ENCODE data around the gene TELO2.

TELO2 gene

DNA sequence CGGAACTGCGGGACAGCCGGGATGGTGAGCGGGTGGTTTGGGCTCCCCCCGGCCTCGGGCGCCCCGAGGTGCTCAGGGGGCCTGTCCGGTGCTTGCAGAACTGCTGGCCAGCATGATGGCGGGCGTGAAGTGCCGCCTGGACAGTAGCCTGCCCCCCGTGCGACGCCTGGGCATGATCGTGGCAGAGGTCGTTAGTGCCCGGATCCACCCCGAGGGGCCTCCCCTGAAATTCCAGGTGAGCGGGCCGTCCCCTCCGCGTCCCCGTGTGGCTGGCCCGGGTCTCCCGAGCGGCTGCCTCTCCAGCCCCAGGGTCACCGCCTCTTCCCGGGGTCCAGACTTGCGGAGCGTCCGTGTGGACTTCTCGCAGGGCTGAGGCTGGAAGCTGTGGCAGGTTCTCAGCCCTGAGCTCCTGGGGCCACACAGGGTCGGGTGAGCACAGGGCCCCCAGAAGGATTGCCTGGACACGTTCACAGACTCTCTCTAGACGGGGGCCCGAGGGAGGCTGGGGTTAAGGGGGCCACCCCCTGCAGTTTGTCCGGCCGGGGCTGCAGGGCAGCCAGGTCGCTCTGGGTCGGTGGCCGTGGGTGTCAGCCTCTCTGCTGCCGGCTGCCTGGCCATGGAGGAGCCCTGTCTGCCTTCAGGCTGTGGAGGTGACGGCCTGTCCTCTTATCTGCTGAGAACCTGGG is 7.4 kb downstream of the TELO2 start:
- no peak for DNase-seq

DNA sequence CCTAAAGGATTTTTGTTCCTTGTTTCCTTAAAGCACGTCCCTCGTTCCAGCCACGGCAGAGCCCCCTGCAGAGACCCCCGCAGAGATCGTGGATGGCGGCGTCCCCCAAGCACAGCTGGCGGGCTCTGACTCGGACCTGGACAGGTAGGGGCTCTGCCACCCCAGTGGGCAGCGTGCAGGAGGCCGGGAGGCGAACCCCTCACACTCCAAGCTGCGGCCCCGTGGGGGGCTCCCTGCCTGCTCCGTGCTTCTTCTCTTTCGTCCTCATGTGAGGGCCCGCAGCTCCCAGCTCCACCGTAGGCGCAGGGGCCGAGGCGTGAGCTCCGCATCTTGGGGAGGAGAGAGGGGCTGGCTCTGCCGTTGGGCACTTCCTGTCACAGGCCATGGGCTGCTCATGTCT is 8.5 kb downstream of the TELO2 start:
- DNase-seq = no peak

DNA sequence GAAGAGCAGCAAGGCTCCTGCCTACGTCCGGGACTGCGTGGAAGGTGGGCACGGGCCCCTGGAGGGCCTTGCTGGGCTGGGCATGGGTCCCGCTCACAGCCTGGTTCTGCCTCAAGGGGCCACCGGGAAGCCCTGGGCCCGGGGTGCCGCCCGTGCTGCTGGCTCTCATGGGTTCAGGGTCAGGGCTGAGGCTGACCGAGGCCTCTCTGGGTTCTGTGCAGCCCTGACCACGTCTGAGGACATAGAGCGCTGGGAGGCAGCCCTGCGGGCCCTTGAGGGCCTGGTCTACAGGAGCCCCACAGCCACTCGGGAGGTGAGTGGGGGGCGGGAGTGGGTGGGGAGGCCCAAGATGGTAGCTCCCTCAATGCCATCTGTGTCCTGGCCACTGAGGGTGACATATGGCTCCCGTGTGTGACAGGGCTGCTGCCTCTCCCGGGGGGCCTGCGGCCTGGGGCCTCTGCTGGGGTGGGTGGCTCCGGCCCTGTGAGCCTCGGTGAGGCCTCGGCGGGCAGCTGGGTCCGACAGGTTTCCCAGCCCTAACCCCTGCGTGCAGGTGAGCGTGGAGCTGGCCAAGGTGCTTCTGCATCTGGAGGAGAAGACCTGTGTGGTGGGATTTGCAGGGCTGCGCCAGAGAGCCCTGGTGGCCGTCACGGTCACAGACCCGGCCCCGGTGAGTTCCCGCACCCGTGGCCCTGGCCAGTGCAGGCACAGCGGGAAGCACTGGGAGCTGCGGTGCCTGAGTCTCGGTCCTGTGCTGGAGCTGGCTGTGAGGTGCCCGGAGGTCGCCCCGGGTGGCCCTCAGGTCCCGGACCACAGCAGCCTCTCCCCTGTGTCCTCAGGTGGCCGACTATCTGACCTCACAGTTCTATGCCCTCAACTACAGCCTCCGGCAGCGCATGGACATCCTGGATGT is 9.2 kb downstream of the TELO2 start:
- no peak for DNase-seq

DNA sequence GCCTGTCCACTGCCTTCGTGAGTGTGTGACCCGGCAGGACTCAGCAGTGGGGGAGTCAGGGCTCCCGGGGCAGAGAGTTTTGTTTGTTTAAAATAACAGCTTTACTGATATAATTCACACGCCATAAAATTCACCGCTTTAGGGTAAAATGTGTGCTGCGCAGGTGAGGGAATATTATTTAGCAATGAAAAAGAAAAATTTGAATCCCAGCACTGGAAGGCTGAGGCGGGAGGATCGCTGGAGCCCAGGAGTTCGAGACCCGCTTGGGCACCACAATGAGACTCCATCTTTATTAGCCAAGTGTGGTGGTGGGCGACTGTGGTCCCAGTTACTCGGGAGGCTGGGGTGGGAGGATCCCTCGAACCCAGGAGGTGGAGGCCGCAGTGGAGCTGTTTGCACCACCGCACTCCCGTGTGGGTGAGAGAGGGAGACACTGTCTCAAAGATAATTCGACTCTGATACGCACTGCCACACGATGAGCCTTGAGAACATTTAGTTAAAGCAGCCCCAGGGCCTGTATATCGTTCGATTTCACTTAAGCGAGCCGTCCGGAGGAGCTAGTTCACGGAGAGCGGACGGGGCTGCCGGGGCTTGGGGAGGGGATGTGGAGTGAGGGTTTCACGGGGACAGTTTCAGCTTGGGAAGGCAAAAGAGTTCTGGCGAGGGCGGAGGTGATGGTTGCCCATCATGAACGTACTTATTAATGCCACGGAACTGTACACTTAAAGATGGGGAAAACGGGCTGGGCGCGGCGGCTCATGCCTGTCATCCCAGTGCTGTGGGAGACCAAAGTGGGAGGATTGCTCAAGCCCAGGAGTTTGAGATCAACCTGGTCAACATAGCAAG is 10.2 kb downstream of the TELO2 start:
- no peak for DNase-seq

DNA sequence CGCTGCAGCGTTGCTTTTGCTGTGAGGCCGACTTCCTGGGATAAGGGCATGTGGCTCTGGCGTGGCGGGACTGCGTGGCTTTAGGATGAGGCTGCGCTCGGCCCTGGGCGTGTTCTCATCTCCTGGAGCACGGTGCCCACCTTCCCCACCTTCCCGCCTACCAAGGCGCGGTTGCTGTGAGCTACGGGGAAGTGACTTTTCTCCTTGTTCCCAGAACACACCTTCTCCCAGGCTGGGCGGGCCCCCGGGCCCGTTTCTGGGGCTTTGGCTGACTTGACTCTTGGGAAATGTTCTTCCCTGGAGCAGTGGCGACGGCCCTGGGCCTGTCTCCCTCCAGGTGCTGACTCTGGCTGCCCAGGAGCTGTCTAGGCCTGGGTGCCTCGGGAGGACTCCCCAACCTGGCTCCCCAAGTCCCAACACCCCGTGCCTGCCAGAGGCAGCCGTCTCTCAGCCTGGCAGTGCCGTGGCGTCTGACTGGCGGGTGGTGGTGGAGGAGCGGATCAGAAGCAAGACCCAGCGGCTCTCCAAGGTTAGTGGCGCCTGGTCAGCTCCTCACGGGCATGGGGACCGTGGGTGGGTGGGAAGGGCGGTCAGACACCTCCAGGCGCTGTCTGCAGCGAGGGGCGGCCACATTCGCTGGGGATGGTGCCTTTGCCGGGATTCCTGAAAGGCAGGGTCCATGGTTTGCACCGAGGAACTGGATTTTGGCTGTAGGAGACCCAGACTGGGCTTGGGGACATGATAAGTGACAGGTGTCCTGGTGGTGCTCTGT is 12.1 kb downstream of the TELO2 start:
- no peak for DNase-seq

DNA sequence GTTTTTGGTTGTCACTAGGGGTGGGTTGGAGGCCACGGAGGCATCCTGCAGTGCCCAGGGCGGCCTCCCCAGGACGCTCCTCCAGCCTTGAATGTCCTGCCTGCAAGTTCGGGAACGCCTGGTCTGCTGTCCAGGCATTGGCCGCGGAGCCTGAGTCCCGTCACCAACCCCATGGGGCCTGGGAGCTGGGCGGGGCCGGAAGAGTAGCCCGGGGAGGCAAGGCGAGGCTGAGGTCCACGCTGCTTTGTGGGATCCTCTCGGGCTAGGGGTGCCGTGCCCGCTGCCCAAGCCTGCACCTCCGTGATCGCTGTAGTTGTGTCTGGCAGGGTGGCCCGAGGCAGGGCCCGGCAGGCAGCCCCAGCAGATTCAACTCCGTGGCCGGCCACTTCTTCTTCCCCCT is 12.8 kb downstream of the TELO2 start:
- no peak for DNase-seq

DNA sequence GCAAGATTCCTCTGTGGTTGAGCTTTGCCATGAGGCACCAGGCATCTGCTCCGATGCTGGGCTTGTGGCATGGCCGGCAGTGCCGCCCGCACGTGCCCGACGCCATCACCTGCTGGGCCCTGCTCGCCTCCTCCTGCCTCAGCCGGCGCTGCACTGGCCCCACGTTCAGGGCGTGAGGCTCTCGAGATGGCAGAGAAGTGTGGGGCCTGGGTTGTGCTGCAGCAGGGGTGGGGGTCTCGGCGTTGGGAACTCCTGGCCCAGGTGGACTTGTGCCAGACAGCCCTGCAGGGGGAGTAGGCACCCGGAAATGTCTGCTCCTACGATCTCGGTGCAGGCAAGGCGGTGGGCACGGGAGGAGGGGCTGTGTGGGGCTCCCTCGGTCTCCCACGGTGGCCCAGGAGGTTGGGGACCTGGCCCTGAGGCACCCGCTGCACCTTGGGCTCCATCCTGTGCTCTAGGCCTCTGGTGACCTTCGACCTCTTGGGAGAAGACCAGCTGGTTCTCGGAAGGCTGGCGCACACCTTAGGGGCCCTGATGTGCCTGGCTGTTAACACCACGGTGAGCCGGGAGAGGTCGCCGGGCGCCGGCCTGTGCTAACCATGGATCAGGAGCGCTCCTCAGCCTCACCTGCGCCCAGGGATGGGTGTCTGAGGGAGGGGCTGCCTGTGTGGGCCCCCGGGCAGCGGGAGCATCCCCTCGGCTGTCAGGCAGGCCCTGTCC is 13.5 kb downstream of the TELO2 start:
- DNase-seq = no peak

DNA sequence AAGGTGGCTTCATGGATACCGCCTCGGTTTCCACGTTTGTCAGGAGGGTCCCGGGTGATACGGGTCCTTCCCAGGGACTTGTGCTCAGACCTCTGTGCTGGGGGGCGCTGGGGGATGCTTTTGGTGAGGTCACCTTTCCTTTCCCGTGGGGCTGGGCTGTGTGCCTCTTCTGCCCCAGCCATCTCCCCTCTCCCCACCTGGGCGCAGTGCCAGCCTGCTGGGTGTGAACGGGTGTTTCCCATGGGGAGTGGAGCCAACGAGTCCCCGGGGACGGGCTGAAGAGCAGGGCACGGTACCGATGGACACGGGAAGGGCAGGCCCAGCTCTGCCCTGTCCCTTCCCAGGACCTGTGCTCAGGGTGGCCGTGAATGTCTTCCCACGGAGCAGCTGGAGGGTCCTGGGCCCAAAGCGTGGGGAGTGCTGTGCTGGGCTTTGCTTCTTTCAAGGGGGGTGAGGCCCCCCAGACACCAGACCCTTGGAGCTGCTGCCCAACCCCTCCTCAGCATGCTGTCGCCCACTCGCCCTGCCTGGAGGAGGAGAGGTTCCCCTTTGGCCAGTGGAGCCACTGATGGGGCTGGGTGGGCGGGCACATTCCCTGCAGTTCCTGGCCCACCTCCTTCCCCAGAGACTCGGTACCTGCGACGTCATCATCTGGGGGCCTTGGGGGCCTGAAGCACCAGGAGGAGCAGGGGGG is 15.5 kb downstream of the TELO2 start:
- no peak for DNase-seq

DNA sequence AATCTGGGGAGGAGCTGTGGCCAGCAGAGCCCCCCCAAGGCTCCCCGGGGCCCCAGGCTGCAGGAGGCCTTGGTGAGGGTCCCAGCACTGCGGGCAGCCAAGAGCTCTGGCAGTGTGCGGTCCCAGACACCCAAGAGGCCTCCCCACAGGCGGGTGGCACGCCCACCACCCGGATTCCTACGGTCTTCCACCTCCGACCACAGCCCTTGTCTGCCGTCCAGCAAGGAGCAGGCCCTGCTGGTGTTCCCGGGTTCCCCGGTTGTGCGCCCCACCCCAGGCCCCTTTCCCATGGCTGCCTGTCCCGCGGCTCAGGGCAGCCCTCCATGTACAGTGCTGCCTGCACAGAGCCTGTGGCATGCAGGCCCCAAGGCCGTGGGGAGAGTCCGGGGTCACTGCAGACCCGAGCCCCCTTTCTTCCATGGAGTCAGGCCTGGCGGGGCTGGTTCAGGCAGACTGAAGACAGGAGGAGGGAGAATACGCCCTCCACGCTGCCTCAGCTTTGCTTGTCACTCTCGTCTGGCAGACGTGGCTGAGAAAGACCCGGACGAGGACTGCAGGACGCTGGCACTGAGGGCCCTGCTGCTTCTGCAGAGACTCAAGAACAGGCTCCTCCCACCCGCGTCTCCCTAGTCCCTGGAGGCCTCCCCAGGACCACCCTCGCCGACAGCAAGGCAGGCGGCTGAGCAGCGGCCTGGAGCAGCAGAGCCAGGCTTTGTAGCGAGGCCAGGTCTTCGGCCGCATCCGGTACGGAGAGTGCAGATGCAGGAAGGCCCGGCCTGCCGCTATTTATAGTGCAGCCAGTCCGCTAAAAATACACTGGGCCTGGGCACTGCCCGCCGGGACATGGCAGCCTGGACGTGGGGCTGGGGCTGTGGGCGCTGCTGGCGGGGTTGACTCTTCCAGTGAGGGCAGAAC is 16.4 kb downstream of the TELO2 start:
- no peak for DNase-seq

DNA sequence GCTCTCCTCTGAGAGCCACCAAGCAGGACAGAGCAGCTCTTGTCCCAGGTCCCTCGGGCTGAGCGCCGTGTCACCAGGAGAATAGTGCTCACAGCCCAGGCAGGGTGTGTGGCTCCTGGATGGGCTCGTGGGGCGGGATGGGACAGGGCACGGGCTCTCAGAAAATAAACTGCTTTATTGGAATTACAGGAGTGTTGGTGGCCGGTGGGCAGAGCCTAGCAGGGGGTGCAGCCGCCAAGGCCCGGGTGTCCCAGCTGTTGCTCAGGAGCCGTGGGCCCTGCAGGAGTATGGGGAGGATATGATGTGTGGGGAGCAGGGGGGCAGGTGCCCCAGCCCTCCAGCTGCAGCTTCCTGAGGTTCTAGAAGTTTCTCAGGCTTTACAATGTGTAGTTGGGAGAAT is 17.1 kb downstream of the TELO2 start:
- DNase-seq = no peak

DNA sequence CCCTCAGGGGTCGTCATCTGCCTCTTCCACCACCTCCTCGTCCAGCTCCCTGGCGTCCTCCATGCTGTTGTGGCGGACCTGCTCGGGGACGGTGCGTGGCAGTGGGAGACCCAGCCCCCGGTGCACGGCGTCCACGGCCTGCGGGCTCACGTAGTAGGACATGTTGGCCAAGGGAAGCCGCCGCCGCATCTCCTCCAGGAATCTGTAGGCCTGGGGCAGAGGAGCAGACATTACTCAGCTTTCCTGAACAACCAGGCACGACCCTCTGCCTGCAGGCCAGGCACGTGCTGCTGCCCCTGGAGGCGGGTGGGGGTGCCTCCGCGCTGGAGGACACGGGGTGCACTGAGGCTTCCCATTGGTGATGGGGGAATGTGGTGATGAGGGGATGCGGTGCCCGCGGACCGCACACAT is 17.8 kb downstream of the TELO2 start:
- DNase-seq = no peak

DNA sequence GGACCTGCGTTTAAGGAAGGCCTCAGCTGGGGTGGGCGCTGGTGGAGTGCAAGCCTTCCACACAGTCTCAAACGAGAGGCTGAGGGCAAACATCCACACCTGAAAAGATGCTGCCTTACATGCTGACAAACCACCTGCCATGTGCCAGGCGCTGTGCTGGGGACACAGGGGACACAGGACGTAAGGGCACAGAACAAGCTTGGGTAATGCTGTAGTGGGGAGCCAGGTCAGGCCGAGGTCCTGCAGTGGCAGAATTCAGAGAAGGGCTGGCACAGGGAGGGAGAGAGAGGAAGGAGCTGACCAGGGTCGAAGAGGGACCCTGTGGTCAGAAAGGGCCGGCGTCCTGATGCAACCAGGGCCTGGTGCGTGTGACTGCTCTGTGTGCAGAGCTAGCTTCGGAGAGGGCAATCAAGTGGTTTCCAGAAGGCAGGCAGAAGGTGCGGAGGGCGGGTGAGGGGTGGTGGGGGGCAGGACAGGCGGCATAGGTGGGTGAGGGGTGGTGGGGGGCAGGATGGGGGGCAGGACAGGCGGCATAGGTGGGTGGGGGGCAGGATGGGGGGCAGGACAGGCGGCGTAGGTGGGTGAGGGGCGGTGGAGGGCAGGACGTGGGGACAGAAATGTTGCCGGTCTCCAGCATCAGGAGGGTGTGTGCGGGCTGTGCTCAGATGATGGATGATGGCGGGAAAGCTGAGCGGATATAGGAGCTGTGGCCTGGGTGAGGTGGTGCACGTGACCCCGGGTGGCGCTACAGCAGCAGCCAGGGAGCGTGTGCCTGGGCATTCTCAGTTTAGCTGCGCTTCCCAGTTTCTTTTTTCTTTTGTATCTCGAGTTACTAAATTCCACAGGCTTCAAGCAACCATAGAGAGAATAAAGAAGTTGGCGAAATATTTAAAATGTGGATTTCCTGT is 18.8 kb downstream of the TELO2 start:
- DNase-seq = no peak

DNA sequence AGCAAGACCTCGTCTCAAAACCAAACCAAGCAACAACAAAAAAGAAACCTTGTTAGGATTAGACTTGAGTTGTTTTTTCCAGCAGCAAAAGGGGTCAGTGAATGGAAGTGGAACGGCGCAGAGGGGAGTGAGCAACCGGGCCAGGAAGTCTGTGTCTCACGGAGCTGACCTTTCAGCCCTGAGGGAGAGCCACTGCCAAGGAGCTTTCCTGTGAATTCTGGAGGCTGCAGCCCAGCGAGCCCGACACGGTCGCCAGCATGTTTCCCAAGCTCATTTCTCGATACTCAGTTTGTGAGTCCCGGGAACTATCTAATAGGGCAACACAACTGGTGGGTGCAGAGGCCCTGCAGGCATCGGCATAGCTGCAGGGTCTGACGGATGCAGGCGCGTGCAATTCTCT is 19.6 kb downstream of the TELO2 start:
- no peak for DNase-seq

DNA sequence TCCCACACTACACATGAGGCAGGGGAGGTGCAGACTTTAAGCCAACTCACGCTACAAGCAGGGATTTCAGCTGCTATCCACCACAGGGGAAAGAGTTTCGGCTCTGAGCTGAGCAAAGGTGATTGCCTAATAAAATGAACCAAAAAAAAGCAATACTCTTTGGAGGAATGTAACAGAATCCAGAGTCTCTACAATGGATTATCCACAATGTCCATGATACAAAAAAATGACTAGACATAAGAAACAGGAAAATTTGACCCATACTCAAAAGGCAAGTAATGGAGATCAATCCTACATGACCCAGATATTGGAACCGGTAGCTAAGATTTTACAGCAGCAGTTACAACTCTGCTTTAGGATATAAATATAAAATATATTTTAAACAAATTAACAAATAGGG is 21.3 kb downstream of the TELO2 start:
- no peak for DNase-seq

DNA sequence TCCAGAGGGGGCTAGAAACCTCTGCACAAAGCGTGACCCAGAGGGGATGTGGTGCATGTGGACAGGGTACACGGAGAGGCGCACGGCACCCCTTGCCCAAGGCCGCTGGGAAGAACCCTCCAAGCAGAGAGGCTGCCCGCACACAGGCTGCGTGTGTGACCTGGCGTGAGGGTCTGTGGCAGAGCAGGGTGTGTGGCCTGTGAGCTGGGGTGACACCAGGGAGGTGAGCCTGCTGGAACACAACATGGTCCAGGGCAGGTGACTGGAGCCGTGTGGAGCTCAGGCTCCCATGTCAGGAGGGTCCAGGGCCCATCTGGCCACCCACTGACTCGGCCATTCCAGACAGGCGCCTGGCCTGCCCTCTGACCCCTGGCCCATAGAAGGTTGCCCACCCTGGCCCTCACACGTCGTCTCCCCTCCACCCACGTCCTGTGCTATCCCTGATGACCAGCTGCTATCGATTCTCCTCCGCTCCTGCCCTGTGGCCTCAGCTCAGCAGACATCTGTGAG is 25.5 kb downstream of the TELO2 start:
- no peak for DNase-seq

DNA sequence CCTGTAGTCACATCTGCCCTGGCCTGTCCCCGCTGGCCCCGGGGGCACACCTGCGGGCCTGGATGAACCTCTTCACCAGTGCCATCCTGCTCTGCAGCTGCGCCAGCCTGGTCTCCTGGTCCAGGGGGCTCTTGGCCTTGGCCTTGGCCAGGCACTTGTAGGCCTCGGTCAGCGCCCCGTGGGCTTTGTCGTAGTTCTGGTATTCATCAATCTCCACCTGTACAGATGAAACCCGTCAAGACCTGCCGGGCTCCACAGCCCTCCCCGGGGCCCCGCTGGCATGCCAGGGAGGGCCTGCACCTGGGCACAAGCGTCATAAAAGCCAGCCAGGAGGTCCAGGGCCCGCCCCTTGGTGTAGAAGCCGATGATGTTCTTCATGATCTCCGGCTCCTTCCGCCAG is 26.7 kb downstream of the TELO2 start:
- DNase-seq = no peak

DNA sequence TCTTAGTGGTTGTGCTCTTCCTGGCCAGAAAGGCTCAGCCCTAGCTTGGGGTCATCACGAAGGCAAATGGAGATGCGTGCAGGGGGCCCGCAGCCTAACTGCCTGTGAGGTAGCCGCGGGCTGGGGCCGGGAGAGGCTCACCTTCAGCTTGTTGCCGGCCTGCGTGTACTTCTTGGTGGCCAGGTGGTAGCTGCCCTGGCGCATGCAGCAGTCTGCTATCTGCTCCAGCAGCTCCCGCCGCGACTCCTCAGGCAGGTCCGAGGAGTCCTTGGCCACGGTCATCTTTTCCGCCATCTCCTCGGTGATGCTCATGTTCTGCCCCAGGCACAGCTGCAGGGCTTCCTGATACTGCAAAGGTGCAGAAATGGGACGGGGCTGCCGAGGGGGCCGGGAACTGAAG is 27.3 kb downstream of the TELO2 start:
- no peak for DNase-seq

DNA sequence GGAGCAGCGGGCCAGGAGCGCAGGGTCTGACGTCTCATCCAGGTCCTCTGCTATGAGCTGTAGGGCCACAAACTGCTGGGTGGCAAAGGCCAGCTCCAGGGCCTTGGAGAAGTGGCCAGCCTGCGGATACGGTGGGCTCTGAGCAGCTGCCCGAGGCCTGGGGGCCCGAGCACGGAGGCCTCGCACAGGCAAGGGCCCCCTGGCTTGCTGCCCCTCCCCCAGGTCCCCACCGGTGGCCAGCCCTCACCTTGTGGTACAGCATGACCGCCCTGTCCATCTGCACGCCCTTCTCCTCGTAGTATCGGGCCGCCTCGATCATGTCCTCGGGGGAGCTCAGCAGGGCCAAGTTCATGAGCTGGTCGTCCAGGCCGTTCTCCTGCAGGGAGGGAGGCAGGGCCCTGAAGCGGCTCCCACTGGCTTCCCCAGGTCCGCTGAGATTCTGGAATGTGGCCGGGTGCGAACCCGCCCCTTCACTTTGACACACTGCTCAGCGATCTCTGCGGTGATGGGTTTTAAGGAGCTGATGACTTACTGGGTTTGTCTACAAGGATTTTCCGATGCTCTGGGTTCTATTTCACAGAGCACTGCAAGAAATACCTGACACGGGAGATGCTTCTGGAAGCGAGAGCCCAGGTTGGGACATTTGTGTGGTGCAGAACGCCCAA is 30.6 kb downstream of the TELO2 start:
- no peak for DNase-seq

All from HCEC 1CT (cell line).